Trophoblast cell (in vitro differentiated cells and primary cell): ENCODE data around the gene EGFL7.
A peak's percentile ranks its signal among the peaks of the same experiment; 100 is the strongest.

Experiments
- DNase-seq, 2 donors: peaks; one replicate each; pipeline ENCODE4 v3.0.0-alpha.2; 2016
- H2AFZ ChIP-seq: 2 replicates; pipeline ENCODE4 v1.6.1; 2013; ENCODE audit warnings: low read length, moderate library complexity, mild to moderate bottlenecking; ENCODE audit not compliant: insufficient read depth, poor library complexity
- H2AK5ac ChIP-seq: 2 replicates; pipeline ENCODE4 v1.6.1; 2013; ENCODE audit warnings: mild to moderate bottlenecking, low read length
- H2BK120ac ChIP-seq: 2 replicates; pipeline ENCODE4 v1.6.1; 2013; ENCODE audit warnings: low read length, mild to moderate bottlenecking, moderate library complexity; ENCODE audit not compliant: insufficient read depth, poor library complexity
- H2BK12ac ChIP-seq: 2 replicates; pipeline ENCODE4 v1.6.1; 2013; ENCODE audit warnings: mild to moderate bottlenecking, low read length, moderate library complexity
- H2BK5ac ChIP-seq: 2 replicates; pipeline ENCODE4 v1.6.1; 2013; ENCODE audit warnings: low read length, low read depth, moderate library complexity, mild to moderate bottlenecking; ENCODE audit not compliant: poor library complexity
- H3K14ac ChIP-seq: 2 replicates; pipeline ENCODE4 v1.6.1; 2013; ENCODE audit warnings: mild to moderate bottlenecking, low read length
- H3K18ac ChIP-seq: 2 replicates; pipeline ENCODE4 v1.6.1; 2013; ENCODE audit warnings: mild to moderate bottlenecking, low read length
- H3K23ac ChIP-seq: 2 replicates; pipeline ENCODE4 v1.6.1; 2013; ENCODE audit warnings: low read length
- H3K27ac ChIP-seq: 2 replicates; pipeline ENCODE4 v1.5.1; 2013; ENCODE audit warnings: low read depth, mild to moderate bottlenecking, inconsistent platforms, low read length, moderate library complexity
- H3K27me3 ChIP-seq: 2 replicates; pipeline ENCODE4 v1.6.1; 2013; ENCODE audit warnings: inconsistent platforms, mild to moderate bottlenecking, low read length, moderate library complexity; ENCODE audit not compliant: insufficient read depth
- H3K36me3 ChIP-seq, 2 experiments: 1 replicate in 1 of 2; 2 replicates in 1 of 2; pipeline ENCODE4 v1.6.1; 2013; ENCODE audit warnings: low read length in 2 of 2, mild to moderate bottlenecking in 2 of 2, moderate library complexity in 1 of 2; ENCODE audit not compliant: insufficient read depth in 2 of 2, control insufficient read depth in 1 of 2
- H3K4ac ChIP-seq: 2 replicates; pipeline ENCODE4 v1.6.1; 2013; ENCODE audit warnings: low read depth, mild to moderate bottlenecking, low read length, moderate library complexity
- H3K4me1 ChIP-seq, 2 experiments: 1 replicate in 1 of 2; 2 replicates in 1 of 2; pipeline ENCODE4 v1.6.1; 2013; ENCODE audit warnings: low read length in 2 of 2, mild to moderate bottlenecking in 2 of 2, moderate library complexity in 1 of 2; ENCODE audit not compliant: insufficient read depth in 2 of 2, control insufficient read depth in 1 of 2
- H3K4me2 ChIP-seq: 2 replicates; pipeline ENCODE4 v1.6.1; 2013; ENCODE audit warnings: inconsistent platforms, mild to moderate bottlenecking, low read length, moderate library complexity
- H3K4me3 ChIP-seq: 2 replicates; pipeline ENCODE4 v1.5.1; 2013; ENCODE audit warnings: mild to moderate bottlenecking, low read depth, low read length, inconsistent platforms
- H3K79me1 ChIP-seq: one replicate; pipeline ENCODE4 v1.6.1; 2013; ENCODE audit warnings: low read length
- H3K79me2 ChIP-seq: 2 replicates; pipeline ENCODE4 v1.6.1; 2013; ENCODE audit warnings: low read length, mild to moderate bottlenecking; ENCODE audit not compliant: control insufficient read depth, insufficient read depth, poor library complexity
- H3K9ac ChIP-seq: 2 replicates; pipeline ENCODE4 v1.6.1; 2013; ENCODE audit warnings: mild to moderate bottlenecking, low read length
- H3K9me3 ChIP-seq: 2 replicates; pipeline ENCODE4 v1.6.1; 2013; ENCODE audit warnings: low read depth, mild to moderate bottlenecking, control low read depth, inconsistent platforms, low read length; ENCODE audit not compliant: insufficient read depth
- H4K12ac ChIP-seq: 2 replicates; pipeline ENCODE4 v1.6.1; 2013; ENCODE audit warnings: low read depth, mild to moderate bottlenecking, low read length, moderate library complexity
- H4K8ac ChIP-seq: 2 replicates; pipeline ENCODE4 v1.6.1; 2013; ENCODE audit warnings: low read depth, mild to moderate bottlenecking, low read length, moderate library complexity
- H4K91ac ChIP-seq: one replicate; pipeline ENCODE4 v1.6.1; 2013; ENCODE audit warnings: low read depth, mild to moderate bottlenecking, low read length, moderate library complexity
- WGBS: extraction: QIAGEN DNeasy Blood & Tissue Kit; methylation state at CpG from one replicate; pipeline ENCODE4 v1.1.7; 2013; ENCODE audit warnings: missing lambda C conversion rate; ENCODE audit not compliant: insufficient read length, insufficient coverage; ENCODE audit errors: extremely low coverage; 5-methylcytosine and 5-hydroxymethylcytosine counted together

EGFL7 gene

DNA sequence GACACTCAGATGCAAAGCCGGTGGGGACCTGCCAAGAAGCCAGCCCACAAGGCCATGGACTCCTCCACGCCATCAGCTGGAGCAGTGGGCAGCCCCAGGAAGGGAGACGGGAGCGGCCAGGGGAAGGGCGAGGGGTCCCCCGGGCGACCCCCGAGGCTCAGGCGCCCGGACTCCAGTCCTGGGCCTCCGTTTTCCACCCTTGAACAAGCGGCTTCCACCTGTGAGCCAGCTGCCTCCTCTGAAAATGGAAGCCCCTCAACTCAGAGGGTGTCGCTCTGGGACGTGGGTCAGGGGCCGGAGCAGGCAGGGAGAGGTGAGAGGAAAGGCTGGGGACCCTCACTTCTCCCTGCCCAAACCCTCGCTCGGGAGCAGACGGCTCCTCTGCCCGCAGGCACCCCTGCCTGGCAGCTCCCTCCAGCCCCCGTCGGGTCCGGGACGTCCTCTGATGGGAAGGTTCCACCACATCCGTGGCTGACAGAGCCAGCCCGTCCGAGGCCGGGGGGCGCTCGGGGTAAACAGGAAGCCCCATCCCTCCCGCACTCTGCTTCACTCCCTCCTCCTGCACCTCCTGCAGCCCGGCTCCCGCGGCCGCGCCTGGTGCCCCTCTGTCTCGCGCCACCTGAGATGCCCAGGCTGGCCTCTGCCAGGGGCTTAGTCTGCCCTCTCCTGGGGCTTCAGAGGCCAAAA lies 3.7 kb upstream of the EGFL7 start:
- Histone ChIP-seq H4K12ac (no peak overlapping the region), H3K14ac (no peak overlapping the region)
- no CpG with 5 or more reads among the region's 37 CpGs for WGBS

DNA sequence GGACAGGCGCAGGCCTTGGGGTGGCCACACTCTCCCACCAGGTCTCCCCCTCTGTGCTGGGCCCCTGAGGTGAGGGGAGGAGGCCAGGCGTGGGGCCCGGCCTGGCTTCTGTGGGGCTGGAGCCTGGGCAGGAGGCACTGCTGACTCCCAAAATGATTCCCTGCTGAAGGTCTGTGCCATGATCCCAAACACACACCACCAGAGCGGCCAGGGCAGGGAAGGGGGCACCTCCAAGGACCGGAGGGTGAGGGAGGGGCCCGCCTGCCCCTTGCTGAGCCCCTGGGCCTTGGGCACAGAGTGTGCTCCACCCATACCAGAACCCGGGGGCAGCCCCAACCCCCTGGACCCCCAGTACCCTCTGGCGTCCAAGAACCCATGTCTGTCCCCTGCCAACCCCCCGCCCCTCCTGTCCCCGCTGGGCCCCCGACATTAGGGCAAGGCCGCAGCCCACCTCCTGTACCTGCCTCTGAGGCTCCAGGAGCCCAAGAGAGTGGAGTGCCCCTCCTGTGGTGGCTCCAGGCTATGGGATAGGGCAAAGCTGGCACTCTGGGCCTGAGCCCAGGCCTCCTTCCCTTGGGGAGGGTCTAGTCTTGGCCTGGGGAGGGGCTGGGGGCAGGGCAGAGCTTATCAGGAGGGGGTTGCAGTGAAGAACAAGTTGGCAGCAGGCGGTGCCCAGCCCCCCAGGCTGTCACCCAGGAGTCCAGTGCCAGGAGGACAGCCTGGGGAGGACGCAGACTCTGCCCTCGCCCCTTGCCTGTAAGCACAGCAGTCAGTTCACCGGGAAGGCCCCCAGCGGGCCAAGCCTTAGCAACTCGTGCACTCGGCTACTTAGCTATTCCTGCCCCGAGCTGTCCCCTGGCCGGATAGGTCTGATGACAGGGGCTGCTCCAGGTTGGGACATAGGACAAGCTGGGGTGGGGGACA lies 2.6 kb upstream of the EGFL7 start:
- Histone ChIP-seq H4K91ac (no peak overlapping the region), H3K23ac (no peak overlapping the region), H3K18ac (no peak overlapping the region), H3K9ac (no peak overlapping the region), H3K9me3 (peaks cover 2% of the 10 kb centered on the region), H4K12ac (no peak overlapping the region), H2BK5ac (no peak overlapping the region), H3K27me3 (peaks cover 4% of the 10 kb centered on the region), H3K14ac (no peak overlapping the region), H4K8ac (no peak overlapping the region), H3K79me1 (peaks cover 1% of the 10 kb centered on the region), H3K4ac (no peak overlapping the region), H3K36me3 (no peaks in the 10 kb centered on the region), H2BK120ac (no peak overlapping the region), H2AFZ (no peak overlapping the region), H3K4me3 (no peak overlapping the region), H3K4me2 (no peak overlapping the region), H3K79me2 (no peaks in the 10 kb centered on the region), H2BK12ac (no peak overlapping the region), H3K27ac (no peak overlapping the region), H2AK5ac (no peak overlapping the region), H3K4me1 (peaks cover 5 to 8% of the 10 kb centered on the region in 2 experiments)
- WGBS: no CpG with 5 or more reads among the region's 21 CpGs
- DNase-seq: no peak

More for the DNA sequence above, 3.7 kb upstream of the EGFL7 start:
- Histone ChIP-seq H3K4me3 (no peak overlapping the region), H2AK5ac (no peak overlapping the region), H3K27me3 (no peaks in the 10 kb centered on the region), H2AFZ (no peak overlapping the region), H3K23ac (no peak overlapping the region), H2BK120ac (no peak overlapping the region), H2BK12ac (no peak overlapping the region), H2BK5ac (no peak overlapping the region), H4K91ac (no peak overlapping the region), H3K9me3 (peaks cover 2% of the 10 kb centered on the region), H3K4me2 (no peak overlapping the region), H3K9ac (no peak overlapping the region), H3K36me3 (no peaks in the 10 kb centered on the region), H3K4ac (no peak overlapping the region), H3K79me1 (no peaks in the 10 kb centered on the region), H3K27ac (no peak overlapping the region), H3K18ac (no peak overlapping the region), H3K4me1 (peaks cover 3 to 8% of the 10 kb centered on the region in 2 experiments), H4K8ac (no peak overlapping the region), H3K79me2 (no peaks in the 10 kb centered on the region)
- DNase-seq: no peak

DNA sequence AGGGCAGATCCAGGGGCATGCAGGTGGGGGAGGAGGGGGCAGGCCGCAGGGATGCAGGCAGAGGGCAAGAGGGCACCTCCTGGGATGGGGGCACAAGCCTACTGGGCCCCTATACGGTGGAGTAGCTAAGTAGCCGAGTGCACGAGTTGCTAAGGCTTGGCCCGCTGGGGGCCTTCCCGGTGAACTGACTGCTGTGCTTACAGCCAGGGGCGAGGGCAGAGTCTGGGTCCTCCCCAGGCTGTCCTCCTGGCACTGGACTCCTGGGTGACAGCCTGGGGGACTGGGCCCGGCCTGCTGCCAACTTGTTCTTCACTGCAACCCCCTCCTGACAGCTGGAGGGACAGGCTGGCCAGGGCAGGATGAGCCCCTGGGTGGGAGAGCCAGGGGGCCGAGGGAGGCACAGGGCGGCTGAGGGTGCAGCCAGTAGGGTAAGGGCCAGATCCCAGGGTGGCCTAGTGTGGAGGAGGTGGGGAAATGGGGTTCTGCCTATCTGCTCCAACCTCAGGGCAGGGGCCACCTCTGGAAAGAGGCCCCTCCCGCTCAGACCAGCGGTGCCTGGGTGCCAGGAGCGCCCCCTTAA lies 1.7 kb upstream of the EGFL7 start:
- peaks cover 2% of the 10 kb centered on the region for H3K9me3 ChIP-seq
- H3K4me1 ChIP-seq: peaks cover 4 to 5% of the 10 kb centered on the region in 2 experiments
- H3K18ac ChIP-seq: no peak overlapping the region
- WGBS: no CpG with 5 or more reads among the region's 13 CpGs
- H3K23ac ChIP-seq: no peak overlapping the region
- H2BK12ac ChIP-seq: no peak overlapping the region
- H3K79me1 ChIP-seq: peaks cover 3% of the 10 kb centered on the region
- H3K79me2 ChIP-seq: no peaks in the 10 kb centered on the region
- H3K4me2 ChIP-seq: no peak overlapping the region
- no peak overlapping the region for H2AK5ac ChIP-seq
- no peaks in the 10 kb centered on the region for H3K36me3 ChIP-seq
- H4K8ac ChIP-seq: no peak overlapping the region
- H4K12ac ChIP-seq: no peak overlapping the region
- H4K91ac ChIP-seq: no peak overlapping the region
- H3K14ac ChIP-seq: no peak overlapping the region
- H2AFZ ChIP-seq: no peak overlapping the region
- H2BK5ac ChIP-seq: no peak overlapping the region
- H3K4me3 ChIP-seq: no peak overlapping the region
- DNase-seq: no peak
- peaks cover 5% of the 10 kb centered on the region for H3K27me3 ChIP-seq
- H3K9ac ChIP-seq: no peak overlapping the region
- no peak overlapping the region for H2BK120ac ChIP-seq
- H3K4ac ChIP-seq: no peak overlapping the region
- H3K27ac ChIP-seq: no peak overlapping the region

DNA sequence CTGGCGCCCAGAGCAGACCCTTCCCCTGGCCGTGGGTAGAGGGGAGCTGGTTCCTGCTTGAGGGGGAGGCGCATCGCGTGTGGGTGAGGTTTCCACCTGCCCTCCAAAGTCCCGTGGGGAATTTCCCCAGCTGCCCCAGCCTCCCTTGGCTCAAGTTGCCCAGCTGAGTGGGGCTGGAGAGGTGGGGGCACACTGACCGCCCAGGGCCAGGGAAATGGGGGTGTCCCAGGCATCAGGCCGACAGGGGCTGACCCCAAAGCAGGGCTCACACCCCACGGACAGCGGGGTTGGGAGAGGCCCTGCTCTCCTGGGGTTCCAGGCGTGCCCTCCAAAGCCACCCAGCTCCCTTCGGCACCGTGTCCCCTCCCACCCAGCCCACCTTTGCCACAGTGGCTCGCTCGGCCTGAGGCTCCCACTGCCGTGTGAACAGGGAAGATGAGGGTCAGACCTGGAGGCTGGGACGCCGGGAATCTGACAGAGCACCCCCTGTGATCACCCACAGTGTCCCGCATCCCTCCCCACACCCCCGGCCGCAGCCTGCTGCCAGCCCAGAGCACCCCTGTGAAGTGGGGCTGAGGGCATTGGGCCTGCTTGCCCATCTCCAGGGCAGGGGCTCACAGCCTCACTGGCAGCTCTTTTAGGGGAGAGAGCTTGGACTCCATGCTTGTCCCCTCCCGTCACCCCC lies 933 bp upstream of the EGFL7 start:
- Histone ChIP-seq H3K4me1 (peaks cover 3 to 5% of the 10 kb centered on the region in 2 experiments), H3K4me2 (no peak overlapping the region), H3K9ac (no peak overlapping the region), H3K9me3 (peaks cover 2% of the 10 kb centered on the region), H2BK12ac (no peak overlapping the region), H3K27me3 (peaks cover 5% of the 10 kb centered on the region), H4K91ac (no peak overlapping the region), H2BK5ac (no peak overlapping the region), H3K4me3 (peak overlapping the region; percentile 7), H2BK120ac (no peak overlapping the region), H4K12ac (no peak overlapping the region), H2AFZ (no peak overlapping the region), H4K8ac (no peak overlapping the region), H2AK5ac (no peak overlapping the region), H3K79me2 (no peaks in the 10 kb centered on the region), H3K18ac (no peak overlapping the region), H3K14ac (no peak overlapping the region), H3K23ac (no peak overlapping the region), H3K4ac (no peak overlapping the region), H3K79me1 (peaks cover 3% of the 10 kb centered on the region), H3K27ac (no peak overlapping the region), H3K36me3 (no peaks in the 10 kb centered on the region)
- WGBS: no CpG with 5 or more reads among the region's 22 CpGs
- no peak for DNase-seq
